Stimulated activated CD4-positive, alpha-beta T cell treated with anti-CD3 and anti-CD28 coated beads, Interleukin-4, amount 100 ng/mL, for 1 hour (primary cell): ENCODE data around the gene TARP.

ENCODE experiments used
- DNase-seq: peaks from one replicate; pipeline ENCODE4 v3.0.0-alpha.2; 2020

The TARP gene

DNA sequence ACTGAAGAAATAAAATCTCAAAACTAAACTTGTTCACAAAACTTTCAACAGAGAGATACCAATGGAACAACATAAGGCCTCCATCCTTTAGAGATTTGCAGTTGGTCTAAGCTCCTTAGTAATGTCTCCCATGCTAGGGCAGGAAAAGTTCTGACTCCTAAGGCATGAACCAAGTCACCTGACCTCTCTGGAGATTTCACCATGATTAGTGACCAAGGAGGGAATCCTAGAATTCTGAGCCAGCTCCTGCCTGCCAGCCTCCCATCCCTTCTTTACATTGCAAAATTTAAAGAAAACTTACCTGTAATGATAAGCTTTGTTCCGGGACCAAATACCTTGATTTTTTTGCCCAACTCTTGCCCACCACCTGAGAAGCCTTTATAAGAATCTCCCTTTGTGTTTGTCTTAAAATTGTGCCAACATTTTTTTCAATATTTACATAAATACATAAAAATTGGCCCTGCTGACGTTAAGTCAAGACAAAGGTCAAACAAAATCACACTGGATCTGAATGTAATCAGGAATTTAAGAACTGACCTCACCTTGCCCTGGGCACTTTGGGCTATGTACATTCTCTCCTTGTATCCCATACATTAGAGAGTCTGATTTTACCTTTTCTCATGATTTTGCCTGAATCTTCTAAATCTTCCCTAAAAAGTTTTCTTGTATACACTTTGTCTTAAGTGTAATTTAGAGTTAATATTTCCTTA lies at the start of gene TARP:
TARP (minus strand) TSS at position 351 of the 710 bp plus-strand sequence.
- no peak for DNase-seq

GRCh38 chr7:38323156-38323555 lies 49.7 kb upstream of the TARP start:
- DNase-seq, result no peak

DNA sequence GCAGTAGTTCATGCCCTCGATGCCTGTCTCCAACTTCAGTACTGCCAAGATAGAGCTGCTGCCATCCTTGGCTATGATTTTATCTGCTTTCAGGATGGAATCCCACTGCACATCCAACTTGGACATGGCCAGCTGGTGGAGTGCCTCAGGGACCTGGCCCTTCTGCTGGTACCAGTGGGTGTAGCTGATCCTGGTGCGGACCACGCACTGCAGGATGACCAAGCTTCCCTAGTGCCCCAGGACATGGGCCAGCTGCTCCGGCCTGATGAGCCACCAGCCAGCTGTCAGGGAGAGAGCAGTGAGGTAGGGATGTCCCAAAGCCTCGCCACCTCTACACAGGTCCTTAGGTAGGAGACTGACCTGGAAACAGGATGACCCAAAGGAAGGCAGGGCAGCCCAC lies 49.0 kb upstream of the TARP start:
- no peak for DNase-seq

DNA sequence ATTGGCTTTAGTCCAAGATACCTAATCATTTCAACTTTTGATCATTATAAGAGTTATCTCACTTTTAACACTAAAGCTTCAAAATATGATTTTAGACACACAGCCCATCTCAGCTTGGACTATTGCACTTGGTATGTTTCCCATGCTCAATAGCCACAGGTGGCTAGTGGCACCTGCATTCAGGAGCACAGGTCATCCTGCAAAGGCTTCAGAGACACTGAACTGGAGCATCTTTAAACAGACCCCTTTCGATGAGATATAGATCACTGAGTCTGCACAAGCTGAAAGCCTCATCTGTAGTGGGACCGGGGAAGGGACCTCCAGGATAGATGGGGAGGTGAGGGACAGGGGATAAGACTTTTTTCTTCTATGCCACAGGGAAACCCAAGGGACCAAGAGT lies 48.5 kb upstream of the TARP start:
- DNase-seq, result no peak

GRCh38 chr7:38321515-38321944 lies 48.1 kb upstream of the TARP start:
- no peak for DNase-seq

GRCh38 chr7:38321050-38321449 lies 47.6 kb upstream of the TARP start:
- no peak for DNase-seq

GRCh38 chr7:38319873-38320272 lies 46.4 kb upstream of the TARP start:
- DNase-seq, result no peak

DNA sequence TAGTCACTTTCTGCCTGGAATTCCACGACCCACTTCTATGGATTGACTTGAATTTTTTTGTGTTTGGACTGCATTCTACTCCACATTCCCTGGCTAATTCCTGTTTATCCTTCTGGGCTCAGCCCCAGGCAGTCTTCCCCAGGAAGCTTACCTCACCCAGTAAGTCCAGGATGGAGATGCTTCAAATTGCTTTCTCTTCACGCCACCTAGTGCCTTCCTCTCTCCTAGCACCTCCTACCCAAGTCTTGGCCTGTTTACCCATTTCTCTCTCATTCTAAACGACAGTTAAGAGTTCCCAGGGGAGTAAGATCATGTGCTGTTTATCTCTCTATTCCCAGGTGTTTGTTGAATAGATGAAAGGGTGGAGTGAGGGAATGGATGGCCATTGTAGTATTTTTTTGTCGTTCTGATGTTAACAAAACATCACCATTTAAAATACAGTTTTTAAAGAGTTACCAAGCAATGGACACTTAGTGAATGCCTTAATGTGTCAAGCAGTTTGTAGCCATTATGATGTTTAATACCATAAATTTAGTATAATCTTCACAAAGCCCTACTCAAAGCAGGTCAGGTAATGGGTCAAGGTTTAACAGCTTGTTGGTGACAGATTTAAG lies 45.5 kb upstream of the TARP start:
- DNase-seq, result no peak

GRCh38 chr7:38318241-38318640 lies 44.8 kb upstream of the TARP start:
- no peak for DNase-seq

- DNase-seq, result no peak
These were observed 44.1 kb upstream of the TARP start for GRCh38 chr7:38317515-38317914.

DNA sequence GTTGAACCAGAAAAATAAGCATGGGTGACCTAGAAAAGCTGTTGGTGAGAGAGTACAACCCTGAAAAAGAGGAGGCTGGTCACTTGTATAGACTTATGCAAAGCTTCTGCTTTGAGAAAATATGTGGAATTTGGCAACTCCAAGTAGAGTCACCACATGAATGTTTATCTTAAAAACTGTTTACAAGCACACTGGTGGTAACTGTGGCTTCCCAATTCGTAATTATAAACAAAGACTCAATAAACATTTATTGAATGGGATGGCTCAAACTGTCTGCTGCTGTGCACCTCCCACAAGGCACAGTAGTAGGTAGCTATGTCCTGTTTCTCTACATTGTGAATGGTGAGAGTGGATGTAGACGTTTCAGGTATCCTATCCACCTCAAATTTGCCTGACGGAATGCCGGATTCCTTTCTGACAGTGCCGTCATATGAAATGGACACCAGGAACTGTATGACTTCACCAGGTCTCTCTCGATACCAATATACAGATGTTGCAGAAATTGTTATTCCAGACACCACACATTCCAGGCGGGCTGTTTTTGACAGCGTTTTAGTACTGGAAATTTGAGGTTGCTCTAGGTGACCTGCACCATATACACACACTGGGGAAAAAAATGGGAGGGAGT lies 43.4 kb upstream of the TARP start:
- DNase-seq, result no peak

- DNase-seq, result no peak
These were observed 42.0 kb upstream of the TARP start for GRCh38 chr7:38315410-38315809.

- no peak for DNase-seq
These were observed 39.4 kb upstream of the TARP start for GRCh38 chr7:38312821-38313220.

DNA sequence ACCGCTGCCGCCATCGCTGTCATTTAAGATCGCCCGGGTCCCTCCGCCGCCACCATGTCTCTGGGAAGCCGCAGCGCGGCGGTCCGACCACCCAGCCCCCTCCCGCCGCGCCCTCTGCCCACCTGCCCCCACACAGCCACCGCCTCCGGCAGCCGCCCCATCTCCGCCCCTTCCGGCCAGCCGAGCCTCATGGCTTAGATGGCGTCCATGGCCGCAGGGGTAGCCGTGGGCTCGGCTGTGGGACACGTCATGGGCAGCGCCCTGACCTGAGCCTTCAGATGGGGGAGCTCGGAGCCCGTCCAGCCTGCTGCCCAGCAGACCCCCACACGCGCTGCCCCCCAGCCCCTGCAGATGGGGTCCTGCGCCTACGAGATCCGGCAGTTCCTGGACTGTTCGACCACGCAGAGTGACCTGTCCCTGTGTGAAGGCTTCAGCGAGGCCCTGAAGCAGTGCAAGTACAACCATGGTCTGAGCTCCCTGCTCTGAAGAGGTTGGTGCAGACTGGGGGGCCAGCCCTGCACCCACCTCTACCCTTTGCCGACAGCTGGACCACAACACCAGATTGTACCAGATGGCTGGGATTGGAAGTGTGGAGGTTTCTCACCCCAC lies 38.0 kb upstream of the TARP start:
- peak; percentile 6 for DNase-seq

DNA sequence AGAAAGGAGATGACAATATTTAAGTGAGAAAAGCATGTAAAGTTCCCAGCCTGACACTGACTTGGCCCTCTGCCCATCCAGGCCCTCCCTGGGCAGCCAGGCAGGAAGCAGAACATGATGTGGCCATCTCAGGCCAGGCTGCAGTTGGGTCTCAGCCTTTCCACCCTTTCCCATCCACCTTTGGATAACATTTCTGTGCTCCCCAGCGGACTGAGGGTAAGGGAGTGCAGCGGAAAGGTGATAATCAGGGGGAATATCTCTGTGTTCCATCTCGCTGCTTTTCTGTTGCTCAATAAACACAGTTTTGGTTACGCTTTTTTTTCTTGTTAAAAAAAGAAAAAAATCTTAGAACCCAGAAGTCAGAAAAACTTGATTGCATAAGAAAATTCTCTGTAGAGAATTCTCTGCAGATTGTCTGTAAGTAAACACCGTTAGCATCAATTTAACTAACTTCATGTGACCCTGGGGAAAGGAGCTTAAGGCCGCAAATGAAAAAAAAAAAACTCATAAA lies 37.2 kb upstream of the TARP start:
- no peak for DNase-seq

GRCh38 chr7:38309555-38309954 lies 36.1 kb upstream of the TARP start:
- no peak for DNase-seq

- DNase-seq, result no peak
These were observed 34.7 kb upstream of the TARP start for GRCh38 chr7:38308140-38308539.

DNA sequence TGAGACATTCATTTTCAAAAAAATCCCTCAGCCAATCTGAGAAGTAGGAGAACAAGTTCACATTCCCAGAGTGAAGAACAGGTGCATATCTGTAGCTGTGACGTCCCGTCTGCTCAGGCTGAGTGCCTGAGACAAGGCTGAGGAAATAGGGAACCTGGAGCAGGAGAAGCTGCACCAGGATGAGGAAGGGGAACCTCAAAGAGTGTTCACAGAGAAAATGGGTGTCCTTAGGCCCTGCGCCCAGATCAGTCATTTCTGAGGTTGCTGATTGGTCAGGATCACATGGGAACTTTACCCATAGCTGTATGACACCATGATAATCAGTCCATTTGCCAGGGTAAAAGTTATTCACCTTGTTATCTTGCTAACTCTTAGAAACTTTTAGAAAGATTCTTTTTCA lies 34.2 kb upstream of the TARP start:
- no peak for DNase-seq

- no peak for DNase-seq
These were observed 33.5 kb upstream of the TARP start for GRCh38 chr7:38306914-38307313.

- no peak for DNase-seq
These were observed 32.7 kb upstream of the TARP start for GRCh38 chr7:38306171-38306570.

GRCh38 chr7:38303866-38304265 lies 30.4 kb upstream of the TARP start:
- DNase-seq, result no peak

- no peak for DNase-seq
These were observed 26.7 kb upstream of the TARP start for GRCh38 chr7:38300175-38300574.

DNA sequence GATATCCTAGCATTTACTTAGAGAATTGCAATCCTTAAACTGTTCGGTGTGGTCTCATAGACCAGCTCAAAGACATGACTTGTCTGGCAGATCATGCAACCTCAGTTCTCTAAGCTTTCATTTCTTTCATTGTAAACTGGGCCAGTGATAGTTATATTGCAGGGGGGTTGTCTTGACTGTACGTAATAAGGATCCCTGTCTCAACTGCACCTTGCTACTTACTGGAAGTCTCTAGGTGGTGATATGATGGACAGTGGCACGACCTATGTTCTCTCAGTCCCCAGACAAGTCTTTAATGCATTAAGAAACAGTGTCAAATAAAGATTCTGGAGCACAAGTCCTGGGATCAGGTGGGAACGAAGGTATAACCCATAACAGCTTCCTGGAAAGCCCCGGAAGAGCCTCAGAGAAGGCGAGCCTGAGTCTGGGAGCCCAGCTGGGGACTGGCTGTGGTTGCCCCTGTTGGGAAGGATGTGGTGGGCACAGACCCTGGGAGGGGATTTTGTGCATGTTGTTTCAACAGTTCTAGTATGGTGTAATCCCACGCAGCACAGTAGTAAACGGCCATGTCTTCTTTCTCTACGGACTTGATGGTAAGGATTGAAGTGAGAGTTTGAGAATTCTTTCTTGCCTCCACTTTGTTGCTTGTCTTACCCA lies 26.0 kb upstream of the TARP start:
- no peak for DNase-seq
